GM10847 (cell line): ENCODE data around the gene SMCO3.

Experiments used
- POLR2A ChIP-seq: IDR thresholded peaks from 2 replicates; pipeline ENCODE4 v1.6.1; 2011; ENCODE audit not compliant: insufficient read length; ENCODE audit errors: extremely low read depth

Gene SMCO3

GRCh38 chr12:14771651-14772137 is 42.3 kb downstream of the SMCO3 start:
- TF ChIP-seq POLR2A = no peak

DNA sequence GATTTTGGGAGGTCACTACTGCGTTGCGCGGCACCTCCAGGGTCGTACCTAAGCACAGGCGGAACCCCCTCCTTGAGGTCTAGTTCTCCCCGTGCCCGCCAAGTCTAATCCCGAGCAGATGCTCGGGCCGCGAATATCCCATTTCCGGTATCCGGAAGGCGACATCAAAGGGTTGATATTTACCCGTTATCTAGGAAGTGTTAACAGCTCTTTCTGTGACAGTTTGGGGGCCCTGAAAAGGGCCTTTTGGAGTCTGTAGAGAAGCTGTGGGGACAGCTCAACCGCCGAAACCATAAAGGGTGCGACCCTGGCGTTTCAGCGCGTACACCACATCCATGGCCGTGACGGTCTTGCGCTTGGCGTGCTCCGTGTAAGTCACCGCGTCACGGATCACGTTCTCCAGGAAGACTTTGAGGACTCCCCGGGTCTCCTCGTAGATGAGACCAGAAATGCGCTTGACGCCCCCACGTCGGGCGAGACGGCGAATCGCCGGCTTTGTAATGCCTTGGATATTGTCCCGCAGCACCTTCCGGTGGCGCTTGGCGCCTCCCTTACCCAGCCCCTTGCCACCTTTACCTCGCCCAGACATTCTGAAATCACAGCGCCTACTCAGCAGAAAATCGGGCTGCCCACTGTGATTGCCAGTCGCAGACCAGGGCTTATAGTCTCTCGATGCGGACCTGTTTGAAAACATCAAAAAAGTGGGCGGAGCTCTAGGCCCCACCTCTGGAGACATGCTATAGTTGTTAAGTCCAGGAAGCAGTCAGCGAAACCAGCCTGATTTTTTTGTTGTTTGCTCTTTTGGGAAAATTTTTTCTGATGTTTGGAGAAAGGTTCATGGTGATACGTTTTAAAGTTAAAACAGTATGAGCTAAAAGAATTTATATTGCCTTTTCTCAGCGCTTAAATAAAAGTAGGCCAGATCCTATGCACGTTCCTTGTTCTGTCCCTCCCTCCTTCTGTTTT is 43.2 kb downstream of the SMCO3 start:
- peak; percentile 100 for TF ChIP-seq POLR2A

DNA sequence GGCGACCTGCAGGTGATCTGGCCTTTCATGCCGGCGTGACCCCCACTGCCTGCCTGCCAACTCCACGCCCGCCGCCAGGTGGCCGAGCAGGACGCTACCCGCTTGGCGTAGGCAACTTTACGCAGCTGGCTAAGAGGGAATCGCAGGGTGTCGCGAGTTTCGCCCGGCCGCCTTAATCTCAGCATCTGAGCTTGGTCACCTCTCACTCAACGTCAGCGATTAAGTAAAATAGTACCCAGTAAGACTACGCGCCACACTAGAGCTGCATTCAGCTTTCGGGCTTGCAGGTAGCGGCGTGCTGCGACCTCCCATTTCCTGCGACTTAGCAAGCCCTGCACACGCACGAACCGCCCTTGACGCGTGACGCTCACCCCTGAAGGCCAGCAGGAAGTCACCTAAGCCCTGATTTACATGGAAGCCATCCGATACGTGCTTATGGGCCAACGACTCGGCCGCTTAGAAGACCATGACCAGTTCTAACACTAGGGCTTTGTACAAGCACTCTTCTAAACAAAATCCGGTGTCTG is 44.0 kb downstream of the SMCO3 start:
- TF ChIP-seq POLR2A = peak; percentile 86

- TF ChIP-seq POLR2A = no peak
Measured at GRCh38 chr12:14769466-14769968, 44.5 kb downstream of the SMCO3 start.

GRCh38 chr12:14768823-14769405 is 45.1 kb downstream of the SMCO3 start:
- TF ChIP-seq POLR2A = no peak

- no peak for TF ChIP-seq POLR2A
Measured at GRCh38 chr12:14767617-14768016, 46.4 kb downstream of the SMCO3 start.

DNA sequence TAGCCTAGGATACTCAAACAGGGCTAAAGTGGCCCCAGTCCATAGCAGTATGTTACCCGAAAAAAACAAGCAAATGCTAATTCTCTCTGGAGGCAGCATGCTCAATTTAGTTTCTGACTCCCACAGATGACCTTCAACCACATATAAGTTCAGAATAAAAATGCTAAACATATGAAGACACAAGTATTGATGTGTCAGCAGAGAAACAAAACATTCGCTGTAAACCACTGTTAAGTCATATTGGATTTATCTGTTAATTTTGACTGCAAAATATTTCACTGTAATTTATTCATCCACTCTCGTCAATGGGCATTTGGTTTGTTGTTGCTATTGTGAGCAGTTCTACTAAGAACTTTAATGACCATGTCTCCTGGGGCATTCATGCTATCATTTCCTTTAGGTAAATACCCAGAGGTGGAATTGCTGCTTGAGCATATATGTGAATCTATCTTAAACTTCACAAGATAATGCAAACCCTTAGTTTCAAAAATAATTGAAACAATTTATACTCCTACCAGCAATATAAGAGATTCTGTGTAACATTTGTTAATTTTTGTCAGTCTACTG is 47.2 kb downstream of the SMCO3 start:
- no peak for TF ChIP-seq POLR2A

DNA sequence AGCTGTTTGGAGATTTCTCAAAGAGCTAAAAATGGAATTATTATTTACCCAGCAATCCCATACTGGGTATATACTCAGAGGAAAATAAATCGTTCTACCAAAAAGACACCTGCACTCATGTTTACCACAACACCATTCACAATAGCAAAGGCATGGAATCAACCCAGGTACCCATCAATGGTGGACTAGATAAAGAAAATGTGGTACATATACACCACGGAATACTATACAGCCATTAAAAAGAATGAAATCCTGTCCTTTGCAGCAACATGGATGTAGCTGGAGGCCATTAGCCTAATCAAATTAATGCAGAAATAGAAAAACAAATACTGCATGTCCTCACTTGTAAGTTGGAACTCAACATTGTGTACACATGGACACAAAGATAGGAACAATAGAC is 48.6 kb downstream of the SMCO3 start:
- no peak for TF ChIP-seq POLR2A

DNA sequence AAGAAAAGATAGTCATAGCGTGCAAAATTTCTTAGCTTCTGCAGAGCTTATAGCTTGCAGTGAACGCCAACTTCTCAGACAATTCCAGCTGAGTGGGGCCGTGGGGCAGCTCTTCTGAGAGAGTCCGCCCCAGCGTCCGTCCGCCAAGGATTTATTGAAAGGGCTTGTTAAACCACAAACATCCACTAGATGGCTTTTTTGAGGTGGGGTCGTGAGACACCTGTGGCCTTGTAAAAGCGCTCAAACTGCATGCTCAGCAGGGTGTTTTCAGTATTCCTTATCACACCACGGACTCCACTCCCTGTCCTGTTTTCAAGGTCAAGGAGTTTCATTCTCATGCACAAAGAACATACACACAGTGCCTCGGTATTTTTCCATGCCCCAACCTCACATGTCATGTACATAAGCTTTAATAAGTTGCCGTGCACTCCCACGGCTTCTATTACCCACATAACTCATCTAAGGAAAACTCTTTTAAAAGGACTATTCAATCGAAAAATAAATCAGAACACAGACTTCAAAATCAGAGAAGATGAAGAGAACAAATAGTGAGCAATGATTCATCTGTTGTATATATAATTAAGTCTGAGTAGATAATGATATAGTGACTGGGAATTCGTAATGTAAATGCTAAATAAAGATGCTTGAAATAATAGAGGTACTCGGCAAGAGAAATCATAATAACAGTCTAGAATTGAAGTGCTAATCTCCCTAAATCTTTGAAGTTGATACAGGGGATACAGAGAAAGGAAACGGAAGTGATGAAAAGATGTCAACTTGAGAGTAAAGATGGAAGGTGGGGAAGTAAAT is 57.4 kb downstream of the SMCO3 start:
- TF ChIP-seq POLR2A = no peak
